Stimulated activated CD4-positive, alpha-beta T cell treated with anti-CD3 and anti-CD28 coated beads, Interleukin-1b, Interleukin-23, amount 100 ng/mL, for 48 hours (primary cell): Measurements from ENCODE around the gene ADAM33.

Experiments
- DNase-seq: peaks from one replicate; pipeline ENCODE4 v3.0.0-alpha.2; 2020

Gene ADAM33

GRCh38 chr20:3661814-3662665 is 19.8 kb downstream of the ADAM33 start:
- no peak for DNase-seq

GRCh38 chr20:3661060-3661813 is 20.6 kb downstream of the ADAM33 start:
- no peak for DNase-seq

GRCh38 chr20:3660262-3661059 is 21.3 kb downstream of the ADAM33 start:
- no peak for DNase-seq

GRCh38 chr20:3659492-3660261 is 22.1 kb downstream of the ADAM33 start:
- no peak for DNase-seq

- no peak for DNase-seq
These were observed 22.9 kb downstream of the ADAM33 start for GRCh38 chr20:3658716-3659491.

- no peak for DNase-seq
These were observed 23.6 kb downstream of the ADAM33 start for GRCh38 chr20:3658019-3658715.

- no peak for DNase-seq
These were observed 26.7 kb downstream of the ADAM33 start for GRCh38 chr20:3655131-3655405.

- DNase-seq = no peak
These were observed 27.3 kb downstream of the ADAM33 start for GRCh38 chr20:3654326-3655130.

- DNase-seq = no peak
These were observed 27.9 kb downstream of the ADAM33 start for GRCh38 chr20:3653921-3654320.

- no peak for DNase-seq
These were observed 28.9 kb downstream of the ADAM33 start for GRCh38 chr20:3652676-3653596.

- no peak for DNase-seq
These were observed 29.6 kb downstream of the ADAM33 start for GRCh38 chr20:3652221-3652620.

- DNase-seq = no peak
These were observed 30.4 kb downstream of the ADAM33 start for GRCh38 chr20:3651204-3651962.

GRCh38 chr20:3648951-3649350 is 32.9 kb downstream of the ADAM33 start:
- DNase-seq = no peak

GRCh38 chr20:3647473-3647872 is 34.3 kb downstream of the ADAM33 start:
- DNase-seq = no peak

- no peak for DNase-seq
These were observed 35.2 kb downstream of the ADAM33 start for GRCh38 chr20:3646651-3647050.

GRCh38 chr20:3646067-3646440 is 35.8 kb downstream of the ADAM33 start:
- DNase-seq = no peak

GRCh38 chr20:3645309-3646066 is 36.3 kb downstream of the ADAM33 start:
- no peak for DNase-seq

- DNase-seq = no peak
These were observed 41.6 kb downstream of the ADAM33 start for GRCh38 chr20:3640259-3640658.
